Suppressor macrophage treated with lipopolysaccharide for 4 hours (primary cell): ENCODE data around the gene AMPH.
"Not testable (repeated sequence)": the region's sequence is repeated elsewhere in the genome, so short reads cannot be mapped to it uniquely, and the experiment has no call there.

Source experiments
- DNase-seq: peaks from one replicate; pipeline ENCODE4 v3.0.0-alpha.2; 2020

AMPH gene

GRCh38 chr7:38393874-38394273, 237.3 kb downstream of the AMPH start:
- DNase-seq, result no peak

DNA sequence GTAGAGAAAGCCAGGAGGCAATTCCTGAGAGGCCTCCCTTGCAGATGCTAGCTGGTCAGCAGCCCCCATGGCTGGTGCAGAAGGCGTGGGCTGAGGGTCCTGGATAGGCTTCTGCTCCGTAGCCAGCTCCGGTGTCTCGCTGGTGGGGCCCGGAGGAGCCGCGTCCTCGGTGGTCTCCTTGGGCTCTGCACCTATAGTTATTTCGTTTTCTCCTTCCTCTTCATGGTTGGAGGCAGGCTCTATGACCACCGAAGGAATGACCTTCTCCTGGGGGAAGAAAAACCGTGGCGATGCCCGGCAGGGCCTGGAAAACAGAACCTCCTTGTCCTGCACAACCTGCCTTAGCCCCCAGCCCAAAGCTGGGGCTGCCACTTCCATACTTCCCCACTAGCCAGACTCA, 239.4 kb downstream of the AMPH start:
- no peak for DNase-seq

DNA sequence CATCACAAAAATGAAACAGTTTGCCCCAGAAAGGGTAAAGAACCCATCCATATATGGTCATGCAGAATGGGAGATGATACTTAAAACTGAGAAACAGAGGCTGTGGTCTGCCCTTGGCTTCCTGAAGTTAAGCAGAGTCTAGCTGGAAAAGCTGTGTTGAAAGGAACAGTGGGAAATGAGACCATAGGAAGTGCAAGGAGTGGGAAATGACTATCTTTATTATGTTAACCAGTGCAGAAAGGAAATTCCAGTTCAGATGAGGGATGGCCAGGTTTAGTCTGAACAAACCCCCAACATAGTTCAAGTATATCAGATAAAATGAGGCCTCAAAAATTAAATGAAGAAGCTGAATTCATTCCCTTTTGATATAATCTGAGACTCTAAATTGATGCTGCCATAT, 245.5 kb downstream of the AMPH start:
- no peak for DNase-seq

DNA sequence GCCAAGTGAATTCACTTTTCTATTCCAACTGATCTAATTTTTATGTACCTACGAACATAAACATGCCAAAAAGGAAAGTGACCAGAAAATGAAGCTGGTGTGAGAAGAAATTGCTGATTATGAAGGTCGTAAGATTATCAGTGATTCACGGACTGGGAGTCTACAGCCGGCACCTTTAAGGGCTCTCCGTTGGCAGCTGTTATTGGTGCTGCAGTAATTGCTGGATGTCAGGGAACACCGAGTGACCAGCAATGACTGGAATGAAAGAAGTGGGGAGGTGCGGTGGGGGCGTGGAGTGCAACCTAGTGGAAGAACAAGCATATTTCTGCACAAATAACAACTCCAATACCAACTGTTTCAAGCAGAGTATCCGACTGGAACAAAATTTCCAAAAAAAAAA, 247.9 kb downstream of the AMPH start:
- DNase-seq, result no peak

GRCh38 chr7:38382684-38383083, 248.5 kb downstream of the AMPH start:
- no peak for DNase-seq

DNA sequence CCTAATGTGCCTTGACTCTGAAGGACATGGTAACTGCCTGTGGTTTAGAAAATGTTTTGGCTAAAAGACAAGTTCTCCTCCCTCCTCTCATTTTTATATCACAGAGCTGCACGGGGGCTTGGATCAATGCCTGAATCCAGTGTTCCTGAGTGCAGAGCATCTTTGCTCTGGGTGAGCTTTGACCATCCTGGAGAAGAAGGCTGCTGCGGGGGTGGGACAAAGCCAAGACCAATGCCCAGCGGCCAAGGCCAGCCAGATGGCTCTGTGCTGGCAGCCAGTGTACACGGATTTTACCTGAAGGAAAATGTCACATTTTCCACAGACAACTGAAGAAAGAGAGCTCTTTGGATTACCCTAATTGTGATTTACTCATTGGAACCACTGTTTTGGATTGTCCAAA, 255.7 kb downstream of the AMPH start:
- DNase-seq, result no peak

DNA sequence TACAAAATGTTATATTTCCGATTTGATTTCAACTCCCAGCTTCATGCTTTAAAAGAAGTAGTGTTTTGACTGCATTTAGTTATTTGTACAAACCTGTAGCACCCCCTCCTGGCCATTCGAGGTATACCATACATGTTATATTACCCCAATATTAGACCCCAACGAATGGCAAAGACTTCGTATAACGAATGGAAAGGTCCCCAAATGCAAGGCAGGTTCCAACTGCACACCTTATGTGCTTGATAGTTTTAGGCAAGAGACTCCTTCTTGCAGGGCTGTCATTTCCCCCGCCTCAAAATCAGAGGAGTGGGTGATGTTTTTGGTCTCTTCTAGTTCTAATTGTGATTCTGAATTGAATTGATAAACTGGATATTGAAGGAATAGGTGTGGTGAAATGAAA, 256.7 kb downstream of the AMPH start:
- peak; percentile 74 for DNase-seq

DNA sequence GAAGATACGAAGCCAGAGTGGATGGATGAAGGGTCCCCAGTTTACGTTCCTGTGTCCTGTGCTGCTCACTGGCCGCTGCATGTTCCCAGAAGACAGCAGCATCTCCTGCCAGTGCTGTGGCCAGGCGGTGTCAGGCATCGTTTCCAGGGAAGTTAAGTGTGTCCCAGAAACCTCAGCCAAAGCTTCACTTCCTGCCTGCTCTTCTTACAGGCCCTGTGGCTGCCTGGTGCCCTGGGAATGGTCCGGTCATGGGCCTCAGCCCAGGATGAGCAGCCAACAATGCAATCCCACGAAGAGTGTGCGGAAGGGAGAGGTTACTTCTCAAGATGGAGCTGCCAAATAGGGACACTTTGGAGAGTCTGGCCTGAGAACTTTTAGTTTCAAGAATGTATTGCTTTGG, 258.0 kb downstream of the AMPH start:
- DNase-seq, result no peak

DNA sequence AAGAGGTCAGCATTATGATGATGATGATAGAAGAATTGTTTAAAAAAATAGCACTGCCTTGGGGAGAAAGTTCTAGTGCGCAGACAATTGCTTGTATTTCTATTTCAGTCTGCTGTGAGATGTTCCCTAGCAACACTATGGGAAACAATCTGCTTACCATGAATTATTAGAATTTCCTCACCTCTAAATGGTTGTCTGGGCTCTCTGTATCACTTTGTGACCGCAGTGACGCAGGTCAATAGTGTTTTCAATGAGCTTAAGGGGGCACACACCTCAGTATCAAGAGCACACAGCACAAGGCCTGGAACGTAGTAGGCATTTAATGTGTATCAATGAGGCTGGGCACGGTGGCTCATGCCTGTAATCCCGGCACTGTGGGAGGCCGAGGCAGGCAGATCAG, 258.9 kb downstream of the AMPH start:
- no peak for DNase-seq

GRCh38 chr7:38369816-38370493, 261.2 kb downstream of the AMPH start:
- peak; percentile 98 for DNase-seq

DNA sequence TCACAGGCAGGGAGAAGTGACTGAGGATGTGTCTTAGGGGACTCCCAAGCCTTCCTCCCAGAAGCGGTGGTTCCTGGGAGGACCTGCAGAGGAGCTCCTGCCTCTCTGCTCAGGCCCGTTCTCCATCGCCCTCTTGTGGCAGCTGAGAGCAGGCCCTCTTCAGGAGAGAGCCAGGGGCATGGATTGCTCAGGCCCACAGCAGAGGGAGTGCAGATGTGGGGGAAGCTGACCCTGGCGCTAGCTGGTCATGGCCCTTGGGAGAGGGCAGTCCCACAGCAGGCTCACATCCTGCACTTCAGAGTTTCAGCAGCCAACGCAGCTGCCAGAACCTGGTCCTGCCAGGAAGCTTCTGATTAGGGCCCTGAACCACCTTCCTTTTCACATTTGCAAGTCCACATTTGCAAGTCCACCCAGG, 263.0 kb downstream of the AMPH start:
- peak; percentile 98 for DNase-seq

GRCh38 chr7:38367301-38367890, 263.8 kb downstream of the AMPH start:
- no peak for DNase-seq

DNA sequence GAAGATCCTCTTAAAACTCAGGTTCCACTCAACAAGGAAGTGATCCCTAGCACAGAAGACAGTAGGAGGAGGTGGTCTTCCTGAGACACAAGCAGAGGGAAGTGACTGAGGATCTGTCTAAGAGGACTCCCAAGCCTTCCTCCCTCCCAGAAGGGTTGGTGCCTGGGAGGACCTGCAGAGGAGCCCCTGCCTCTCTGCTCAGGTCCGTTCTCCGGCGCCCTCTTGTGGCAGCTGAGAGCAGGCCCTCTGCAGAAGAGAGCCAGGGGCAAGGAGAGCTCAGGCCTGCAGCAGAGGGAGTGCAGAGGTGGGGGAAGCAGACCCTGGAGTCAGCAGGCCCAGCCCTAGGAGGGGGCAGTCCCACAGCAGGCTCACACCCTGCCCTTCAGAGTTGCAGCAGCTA, 267.8 kb downstream of the AMPH start:
- peak; percentile 41 for DNase-seq

DNA sequence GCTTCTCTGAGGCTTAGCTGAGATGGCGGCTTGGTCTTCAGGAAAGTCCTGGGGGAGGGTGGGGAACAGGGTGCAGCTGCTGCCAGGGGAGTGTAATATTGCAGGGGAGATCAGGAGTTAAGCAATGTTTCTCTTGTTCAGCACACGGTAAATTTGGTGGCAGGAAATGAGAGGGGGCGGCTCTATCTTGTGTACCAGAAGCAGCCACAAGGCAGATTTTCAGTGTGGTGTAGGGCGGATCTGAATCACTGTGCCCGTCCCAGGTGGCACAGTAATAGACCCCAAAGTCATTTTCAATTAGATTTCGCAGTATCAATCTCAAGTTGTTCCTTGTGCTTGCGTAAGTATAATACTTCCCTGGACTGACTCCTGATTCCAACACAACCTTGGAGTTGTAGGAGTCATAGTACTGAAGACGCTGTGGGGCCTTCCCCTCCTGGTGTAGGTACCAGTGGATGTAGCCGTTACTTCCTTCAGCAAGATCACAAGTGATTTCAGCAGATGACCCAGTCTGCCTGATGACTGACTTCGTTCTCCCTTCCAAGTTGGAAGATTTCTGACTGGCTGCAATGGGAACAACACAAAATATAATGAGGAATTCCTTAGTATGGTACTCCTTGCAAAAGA, 268.4 kb downstream of the AMPH start:
- not testable (repeated sequence) for DNase-seq

- peak; percentile 61 for DNase-seq
These were observed 270.4 kb downstream of the AMPH start for GRCh38 chr7:38360776-38361175.

GRCh38 chr7:38359071-38359601, 272.0 kb downstream of the AMPH start:
- DNase-seq, result peak; percentile 87

DNA sequence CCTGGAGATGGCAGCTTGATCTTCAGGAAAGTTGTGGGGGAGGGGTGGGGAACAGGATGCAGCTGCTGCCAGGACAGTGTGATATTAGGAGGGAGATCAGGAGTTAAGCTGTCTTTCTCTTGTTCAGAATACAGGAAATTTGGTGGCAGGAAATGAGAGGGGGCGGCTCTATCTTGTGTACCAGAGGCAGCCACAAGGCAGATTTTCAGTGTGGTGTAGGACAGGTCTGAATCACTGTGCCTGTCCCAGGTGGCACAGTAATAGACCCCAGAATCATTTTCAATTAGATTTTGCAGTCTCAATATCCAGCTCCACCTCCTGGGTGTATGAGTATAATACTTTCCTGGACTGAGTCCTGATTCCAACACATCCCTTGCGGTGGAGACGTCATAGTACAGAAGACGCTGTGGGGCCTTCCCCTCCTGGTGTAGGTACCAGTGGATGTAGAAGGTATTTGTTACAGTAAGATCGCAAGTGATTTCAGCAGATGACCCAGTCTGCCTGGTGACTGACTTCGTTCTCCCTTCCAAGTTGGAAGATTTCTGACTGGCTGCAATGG, 272.8 kb downstream of the AMPH start:
- DNase-seq, result not testable (repeated sequence)

- DNase-seq, result peak; percentile 69
These were observed 276.8 kb downstream of the AMPH start for GRCh38 chr7:38354271-38354851.

- not testable (repeated sequence) for DNase-seq
These were observed 277.7 kb downstream of the AMPH start for GRCh38 chr7:38353431-38353881.

DNA sequence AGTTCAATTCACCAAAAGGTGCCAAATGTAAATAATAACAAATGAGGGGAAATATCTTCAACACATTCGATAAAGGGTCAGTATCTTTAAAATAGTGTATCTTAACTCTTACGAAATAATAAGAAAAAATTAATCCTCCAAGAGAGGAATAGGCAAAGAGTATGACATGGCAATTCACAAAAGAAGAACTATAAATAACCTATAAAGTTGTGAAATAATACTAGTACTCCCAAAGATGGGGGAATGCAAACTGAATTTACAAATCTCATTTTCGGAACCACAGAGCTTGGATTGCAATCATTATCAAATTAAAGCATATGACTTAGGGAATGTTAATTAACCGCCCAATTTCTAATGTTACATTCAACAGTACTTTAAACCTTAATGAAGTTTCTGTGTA, 279.6 kb downstream of the AMPH start:
- no peak for DNase-seq

GRCh38 chr7:38350777-38351176, 280.4 kb downstream of the AMPH start:
- DNase-seq, result not testable (repeated sequence)

GRCh38 chr7:38349869-38350583, 281.1 kb downstream of the AMPH start:
- DNase-seq, result peak; percentile 91
